Neutrophil (primary cell): ENCODE measurements around the gene NME9.

Experiments used
- H3K27ac ChIP-seq: fragments of 200-600 bp; sonication (generic); 2 replicates; pipeline ENCODE4 v1.5.1; 2016; ENCODE audit warnings: mild to moderate bottlenecking, moderate library complexity
- H3K27me3 ChIP-seq: fragments of 200-600 bp; sonication (generic); 2 replicates; pipeline ENCODE4 v1.6.0; 2016; ENCODE audit warnings: mild to moderate bottlenecking
- H3K36me3 ChIP-seq: fragments of 200-600 bp; sonication (generic); 2 replicates; pipeline ENCODE4 v1.5.1; 2017
- H3K4me1 ChIP-seq, 2 experiments: fragments of 200-600 bp in 1 of 2; sonication (generic) in 1 of 2; 1 replicate in 1 of 2; 2 replicates in 1 of 2; pipeline versions ENCODE4 v1.5.1 to v1.6.1; 2013 to 2016; ENCODE audit warnings: low read depth in 1 of 2, low read length in 1 of 2, mild to moderate bottlenecking in 1 of 2, moderate library complexity in 1 of 2; ENCODE audit not compliant: control insufficient read depth in 1 of 2, insufficient read depth in 1 of 2
- H3K4me3 ChIP-seq, 2 experiments: fragments of 200-600 bp in 1 of 2; sonication (generic) in 1 of 2; 1 replicate in 1 of 2; 2 replicates in 1 of 2; pipeline ENCODE4 v1.5.1; 2013 to 2016; ENCODE audit warnings: low read depth in 1 of 2, low read length in 1 of 2, mild to moderate bottlenecking in 1 of 2, moderate library complexity in 1 of 2
- H3K9me3 ChIP-seq: fragments of 200-600 bp; sonication (generic); 2 replicates; pipeline ENCODE4 v1.5.1; 2016
- CTCF ChIP-seq: fragments of 200-600 bp; sonication (generic); IDR thresholded peaks from 2 replicates; pipeline ENCODE4 v1.5.1; 2016; ENCODE audit warnings: antibody characterized with exemption

The NME9 gene

GRCh38 chr3:138284957-138285477, 44.6 kb downstream of the NME9 start:
- Histone ChIP-seq H3K27ac (no peak overlapping the region), H3K9me3 (no peaks in the 10 kb centered on the region), H3K4me1 (no peaks in the 10 kb centered on the region), H3K4me3 (no peak overlapping the region), H3K27me3 (no peaks in the 10 kb centered on the region), H3K36me3 (peaks cover 90% of the 10 kb centered on the region)
- no peak for TF ChIP-seq CTCF

- no peak overlapping the region for H3K27ac ChIP-seq
- peaks cover 80% of the 10 kb centered on the region for H3K36me3 ChIP-seq
- H3K9me3 ChIP-seq = no peaks in the 10 kb centered on the region
- H3K4me1 ChIP-seq = no peaks in the 10 kb centered on the region
- no peaks in the 10 kb centered on the region for H3K27me3 ChIP-seq
- no peak overlapping the region for H3K4me3 ChIP-seq
- TF ChIP-seq CTCF = no peak
Measured at GRCh38 chr3:138284079-138284478, 45.6 kb downstream of the NME9 start.

- TF ChIP-seq CTCF = no peak
Measured at GRCh38 chr3:138282836-138283235, 46.8 kb downstream of the NME9 start.

DNA sequence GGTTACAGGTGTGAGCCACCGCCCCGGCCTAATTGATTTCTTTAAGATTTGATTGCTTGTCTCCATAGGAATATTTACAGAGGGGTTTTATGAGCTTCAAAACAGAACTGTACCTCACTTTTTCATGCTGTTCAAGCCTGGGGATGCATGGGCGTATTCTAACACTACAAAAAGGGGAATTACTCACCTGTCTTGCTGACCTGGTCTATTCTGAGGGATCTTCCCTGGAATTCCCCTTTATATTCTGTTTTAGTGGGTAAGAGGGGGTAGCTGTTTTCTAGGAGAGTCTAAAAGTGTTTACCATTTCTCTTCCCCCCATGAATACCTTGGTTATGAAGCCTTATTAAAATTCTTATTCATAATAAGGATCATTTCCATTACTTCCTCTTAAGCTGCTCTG, 48.1 kb downstream of the NME9 start:
- peaks cover 69% of the 10 kb centered on the region for H3K36me3 ChIP-seq
- no peaks in the 10 kb centered on the region for H3K27me3 ChIP-seq
- no peak overlapping the region for H3K27ac ChIP-seq
- no peak overlapping the region for H3K4me3 ChIP-seq
- H3K9me3 ChIP-seq = no peaks in the 10 kb centered on the region
- no peak for TF ChIP-seq CTCF
- no peaks in the 10 kb centered on the region for H3K4me1 ChIP-seq

More at GRCh38 chr3:138282836-138283235, 46.8 kb downstream of the NME9 start:
- Histone ChIP-seq H3K27ac (no peak overlapping the region), H3K27me3 (no peaks in the 10 kb centered on the region), H3K4me1 (no peaks in the 10 kb centered on the region), H3K9me3 (no peaks in the 10 kb centered on the region), H3K36me3 (peaks cover 76% of the 10 kb centered on the region), H3K4me3 (no peak overlapping the region)

DNA sequence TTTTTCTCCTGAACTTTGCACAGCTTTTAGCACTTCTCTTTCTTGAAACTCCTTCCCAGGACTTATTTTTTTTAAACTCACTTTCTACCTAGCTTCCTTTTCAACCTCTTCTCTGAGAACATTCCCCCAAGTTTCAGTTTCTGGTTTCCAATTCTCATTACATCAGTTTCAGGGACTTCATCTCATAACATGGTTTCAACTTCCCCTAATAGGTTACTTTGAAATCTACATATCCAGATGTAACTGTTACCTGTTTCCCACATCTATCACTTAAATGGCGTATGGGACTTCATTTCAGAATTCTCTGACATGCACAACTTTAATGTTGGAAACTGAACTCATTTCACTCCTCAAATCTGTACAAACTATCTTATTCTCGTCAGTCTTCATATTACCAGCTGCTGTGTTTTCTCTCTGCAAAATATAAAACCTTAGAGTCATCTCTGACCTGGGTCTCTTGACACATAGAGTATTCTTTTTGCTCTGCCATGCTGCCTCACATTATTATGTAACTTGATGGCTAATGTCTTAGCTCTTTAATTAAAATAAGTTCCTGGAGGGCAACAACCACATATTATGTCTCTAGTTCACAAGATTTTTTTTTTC, 58.4 kb downstream of the NME9 start:
- no peak overlapping the region for H3K4me3 ChIP-seq
- no peaks in the 10 kb centered on the region for H3K27me3 ChIP-seq
- no peak overlapping the region for H3K27ac ChIP-seq
- H3K9me3 ChIP-seq = no peaks in the 10 kb centered on the region
- H3K4me1 ChIP-seq = no peaks in the 10 kb centered on the region
- no peak for TF ChIP-seq CTCF
- H3K36me3 ChIP-seq = peaks cover 92% of the 10 kb centered on the region
